ENCODE measurements around the gene GTF2I. TPM values are rescaled to one million over a fixed set of nuclear protein-coding genes. Genes with fewer than 3 reads are reported as not detected.

The GTF2I gene
- total and polyA plus RNA-seq, 2 experiments from 2014 or later: 204 to 219 TPM

- Histone ChIP-seq H3K4me2 (no peak overlapping the region), H3K9me2 (ENCODE audit: insufficient read depth) (no peaks in the 10 kb centered on the region), H3F3A (replicated peaks; ENCODE audit: low read depth) (no peaks in the 10 kb centered on the region; the same call in 1 of the 2 replicates), H3K4me3 (no peak overlapping the region), H2AFZ (no peak overlapping the region), H3K36me3 (ENCODE audit: insufficient read depth) (peaks cover 4% of the 10 kb centered on the region; the same call in 1 of the 2 replicates), H3K27me3 (ENCODE audit: insufficient read depth) (no peaks in the 10 kb centered on the region), H3K27ac (ENCODE audit: low read depth) (no peak overlapping the region), H3K79me2 (replicated peaks; ENCODE audit: insufficient read depth) (peaks cover 100% of the 10 kb centered on the region), H3K4me1 (ENCODE audit: insufficient read depth) (peaks cover 3% of the 10 kb centered on the region; the same call in 1 of the 2 replicates), H4K20me1 (replicated peaks; ENCODE audit: insufficient read depth) (peaks cover 45% of the 10 kb centered on the region)
- DNase-seq (ENCODE audit: low spot score) (no peak), ATAC-seq (no peak)
- Mint-ChIP-seq H3K27me3 (ENCODE audit: insufficient read depth, low read depth, poor library complexity) (peaks cover 3% of the 10 kb centered on the region), H3K4me1 (peaks cover 6% of the 10 kb centered on the region; the same call in 2 of the 3 replicates), H3K9me3 (no peaks in the 10 kb centered on the region), H3K27ac (no peak overlapping the region), H3K36me3 (ENCODE audit: low read depth) (peaks cover 55% of the 10 kb centered on the region), H3K4me3 (no peak overlapping the region)
- TF ChIP-seq ZNF462 (CRISPR knock-in tag; IDR thresholded peaks at IDR 0.05): no peak
- TF ChIP-seq CREB1 (CRISPR knock-in tag; IDR thresholded peaks at IDR 0.05; ENCODE audit: low read depth): no peak
- no peak for TF ChIP-seq ETS1 (IDR thresholded peaks at IDR 0.05)
- TF ChIP-seq NANOG (IDR thresholded peaks at IDR 0.05; ENCODE audit: borderline replicate concordance): no peak
- TF ChIP-seq REST (IDR thresholded peaks at IDR 0.05; ENCODE audit: unreplicated experiment): no peak
- no peak for TF ChIP-seq EZH2phosphoT487 (IDR thresholded peaks at IDR 0.05; ENCODE audit: unreplicated experiment)
These were observed 14.1 kb downstream of the GTF2I start for GRCh38 chr7:74671602-74672001.
